Measurements from ENCODE around the gene ADARB1.

DNA sequence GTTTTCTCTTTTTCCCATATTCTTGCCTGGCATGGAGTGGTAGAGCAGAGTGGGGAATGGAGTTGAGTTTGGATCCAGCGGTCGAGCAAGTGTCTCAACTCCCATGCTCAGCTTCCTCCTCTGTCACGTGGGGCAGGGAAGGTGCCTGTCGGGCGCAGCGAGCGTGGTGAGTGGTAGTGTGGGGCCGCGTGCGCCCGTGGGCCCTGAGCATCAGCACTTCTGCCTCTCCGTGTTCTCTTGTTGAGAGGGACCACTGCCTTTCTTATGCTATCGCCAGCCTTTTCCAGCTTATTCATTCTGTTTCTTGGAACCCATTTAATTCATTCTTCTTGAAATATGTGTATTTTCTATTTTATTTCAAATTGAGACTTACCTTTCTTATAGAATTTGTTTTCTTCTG is 65.1 kb downstream of the ADARB1 start:
- TF ChIP-seq, protein P1, sequence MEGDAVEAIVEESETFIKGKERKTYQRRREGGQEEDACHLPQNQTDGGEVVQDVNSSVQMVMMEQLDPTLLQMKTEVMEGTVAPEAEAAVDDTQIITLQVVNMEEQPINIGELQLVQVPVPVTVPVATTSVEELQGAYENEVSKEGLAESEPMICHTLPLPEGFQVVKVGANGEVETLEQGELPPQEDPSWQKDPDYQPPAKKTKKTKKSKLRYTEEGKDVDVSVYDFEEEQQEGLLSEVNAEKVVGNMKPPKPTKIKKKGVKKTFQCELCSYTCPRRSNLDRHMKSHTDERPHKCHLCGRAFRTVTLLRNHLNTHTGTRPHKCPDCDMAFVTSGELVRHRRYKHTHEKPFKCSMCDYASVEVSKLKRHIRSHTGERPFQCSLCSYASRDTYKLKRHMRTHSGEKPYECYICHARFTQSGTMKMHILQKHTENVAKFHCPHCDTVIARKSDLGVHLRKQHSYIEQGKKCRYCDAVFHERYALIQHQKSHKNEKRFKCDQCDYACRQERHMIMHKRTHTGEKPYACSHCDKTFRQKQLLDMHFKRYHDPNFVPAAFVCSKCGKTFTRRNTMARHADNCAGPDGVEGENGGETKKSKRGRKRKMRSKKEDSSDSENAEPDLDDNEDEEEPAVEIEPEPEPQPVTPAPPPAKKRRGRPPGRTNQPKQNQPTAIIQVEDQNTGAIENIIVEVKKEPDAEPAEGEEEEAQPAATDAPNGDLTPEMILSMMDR (IDR thresholded peaks at IDR 0.05; ENCODE audit: low read depth, low read length) = no peak
- no peak for TF ChIP-seq POLR2A (IDR thresholded peaks at IDR 0.05; ENCODE audit: extremely low read depth, insufficient read length)
- TF ChIP-seq, protein P2, sequence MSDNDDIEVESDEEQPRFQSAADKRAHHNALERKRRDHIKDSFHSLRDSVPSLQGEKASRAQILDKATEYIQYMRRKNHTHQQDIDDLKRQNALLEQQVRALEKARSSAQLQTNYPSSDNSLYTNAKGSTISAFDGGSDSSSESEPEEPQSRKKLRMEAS (IDR thresholded peaks at IDR 0.05; ENCODE audit: low read depth, low read length) = no peak
- TF ChIP-seq MYC (IDR thresholded peaks at IDR 0.05; ENCODE audit: low read depth, low read length) = no peak

Data from NB4 (cell line).